ENCODE measurements around the gene FUZ. TPM values are rescaled to one million over a fixed set of nuclear protein-coding genes. Genes with fewer than 3 reads are reported as not detected.

Gene FUZ
- polyA plus RNA-seq, 1 donor from 2014 or later = 35.4 TPM

- H3K9ac ChIP-seq (ENCODE audit: low read length) = no peak overlapping the region
- no peaks in the 10 kb centered on the region for H3K79me2 ChIP-seq (replicated peaks; ENCODE audit: insufficient read depth, low read length)
- no peaks in the 10 kb centered on the region for H3K9me3 ChIP-seq (ENCODE audit: low read length)
- H3F3A ChIP-seq (ENCODE audit: insufficient read depth, low read length, poor library complexity, severe bottlenecking) = no peaks in the 10 kb centered on the region
- no peak overlapping the region for H3K4me2 ChIP-seq (ENCODE audit: low read length)
- no peaks in the 10 kb centered on the region for H3K36me3 ChIP-seq (ENCODE audit: insufficient read depth, low read length)
- H3K4me3 ChIP-seq (ENCODE audit: low read length) = no peak overlapping the region
- H4K20me1 ChIP-seq (ENCODE audit: insufficient read depth) = no peaks in the 10 kb centered on the region
- no peak overlapping the region for H2AFZ ChIP-seq (ENCODE audit: low read depth, low read length)
- no peak overlapping the region for H3K27ac ChIP-seq (ENCODE audit: low read length)
- TF ChIP-seq MXI1 (conservative IDR thresholded peaks at IDR 0.05; ENCODE audit: poor library complexity, severe bottlenecking) (no peak), CTCF (IDR thresholded peaks at IDR 0.05; ENCODE audit: poor library complexity, severe bottlenecking) (no peak), TAF1 (IDR thresholded peaks at IDR 0.05; ENCODE audit: low read depth) (no peak), EZH2 (IDR thresholded peaks at IDR 0.05; ENCODE audit: borderline replicate concordance, insufficient read depth, low read length, poor library complexity, severe bottlenecking) (no peak)
- no peaks in the 10 kb centered on the region for H3K27me3 ChIP-seq (ENCODE audit: insufficient read depth, low read depth, low read length)
- H3K9me2 ChIP-seq (ENCODE audit: insufficient read depth, low read length) = no peaks in the 10 kb centered on the region
These were observed 18.5 kb upstream of the FUZ start for GRCh38 chr19:49831592-49831991.

- no peaks in the 10 kb centered on the region for H3K9me2 ChIP-seq (ENCODE audit: insufficient read depth, low read length)
- no peak overlapping the region for H2AFZ ChIP-seq (ENCODE audit: low read depth, low read length)
- H3K27me3 ChIP-seq (ENCODE audit: insufficient read depth, low read depth, low read length) = no peaks in the 10 kb centered on the region
- no peaks in the 10 kb centered on the region for H3K36me3 ChIP-seq (ENCODE audit: insufficient read depth, low read length)
- no peak overlapping the region for H3K9ac ChIP-seq (ENCODE audit: low read length)
- H3F3A ChIP-seq (ENCODE audit: insufficient read depth, low read length, poor library complexity, severe bottlenecking) = no peaks in the 10 kb centered on the region
- no peak overlapping the region for H3K4me2 ChIP-seq (ENCODE audit: low read length)
- no peaks in the 10 kb centered on the region for H3K9me3 ChIP-seq (ENCODE audit: low read length)
- TF ChIP-seq REST (IDR thresholded peaks at IDR 0.05; ENCODE audit: borderline replicate concordance) = no peak
- no peak for TF ChIP-seq EP300 (conservative IDR thresholded peaks at IDR 0.05; ENCODE audit: poor library complexity, severe bottlenecking)
- TF ChIP-seq POLR2AphosphoS5 (IDR thresholded peaks at IDR 0.05) = no peak
- TF ChIP-seq EZH2 (IDR thresholded peaks at IDR 0.05; ENCODE audit: borderline replicate concordance, insufficient read depth, low read length, poor library complexity, severe bottlenecking) = no peak
- TF ChIP-seq SMC3 (conservative IDR thresholded peaks at IDR 0.05; ENCODE audit: poor library complexity) = no peak
- TF ChIP-seq RAD21 (conservative IDR thresholded peaks at IDR 0.05) = no peak
- TF ChIP-seq CTCF (IDR thresholded peaks at IDR 0.05; ENCODE audit: poor library complexity, severe bottlenecking) = no peak
- no peak for TF ChIP-seq TAF1 (IDR thresholded peaks at IDR 0.05; ENCODE audit: low read depth)
- no peak for TF ChIP-seq MXI1 (conservative IDR thresholded peaks at IDR 0.05; ENCODE audit: poor library complexity, severe bottlenecking)
- no peaks in the 10 kb centered on the region for H4K20me1 ChIP-seq (ENCODE audit: insufficient read depth)
- no peak overlapping the region for H3K27ac ChIP-seq (ENCODE audit: low read length)
- H3K79me2 ChIP-seq (replicated peaks; ENCODE audit: insufficient read depth, low read length) = no peaks in the 10 kb centered on the region
- H3K4me3 ChIP-seq (ENCODE audit: low read length) = no peak overlapping the region
These were observed 17.7 kb upstream of the FUZ start for GRCh38 chr19:49830766-49831165.

Measured in neural cell (in vitro differentiated cells).